ENCODE measurements around the gene RCOR2.

Gene RCOR2

GRCh38 chr11:63931045-63931444 lies 14.1 kb upstream of the RCOR2 start:
- Histone ChIP-seq H3K36me3 (ENCODE audit: control insufficient read depth, insufficient read depth, low read length) (no peaks in the 10 kb centered on the region), H3K4me1 (no peaks in the 10 kb centered on the region), H3K27ac (no peak overlapping the region), H3K4me2 (ENCODE audit: low read length) (no peak overlapping the region), H2AFZ (no peak overlapping the region), H3K4me3 (ENCODE audit: low read depth, low read length) (no peak overlapping the region), H3K27me3 (ENCODE audit: control insufficient read depth, insufficient read depth, low read length) (no peaks in the 10 kb centered on the region), H3K9me3 (ENCODE audit: control insufficient read depth, low read length) (no peaks in the 10 kb centered on the region), H3K79me2 (no peaks in the 10 kb centered on the region), H3K9ac (no peak overlapping the region)
- no peak for TF ChIP-seq CTCF (IDR thresholded peaks at IDR 0.05)

GRCh38 chr11:63929616-63930015 lies 12.7 kb upstream of the RCOR2 start:
- no peaks in the 10 kb centered on the region for H3K4me1 ChIP-seq
- H3K9me3 ChIP-seq (ENCODE audit: control insufficient read depth, low read length), result no peaks in the 10 kb centered on the region
- no peak overlapping the region for H3K4me2 ChIP-seq (ENCODE audit: low read length)
- no peak overlapping the region for H3K9ac ChIP-seq
- H3K27ac ChIP-seq, result no peak overlapping the region
- H2AFZ ChIP-seq, result no peak overlapping the region
- H3K27me3 ChIP-seq (ENCODE audit: control insufficient read depth, insufficient read depth, low read length), result no peaks in the 10 kb centered on the region
- no peak for TF ChIP-seq CTCF (IDR thresholded peaks at IDR 0.05)
- H3K36me3 ChIP-seq (ENCODE audit: control insufficient read depth, insufficient read depth, low read length), result no peaks in the 10 kb centered on the region
- no peak overlapping the region for H3K4me3 ChIP-seq (ENCODE audit: low read depth, low read length)
- H3K79me2 ChIP-seq, result no peaks in the 10 kb centered on the region

- Histone ChIP-seq H3K4me1 (peaks cover 6% of the 10 kb centered on the region), H3K27ac (no peak overlapping the region), H2AFZ (no peak overlapping the region), H3K9me3 (ENCODE audit: control insufficient read depth, low read length) (no peaks in the 10 kb centered on the region), H3K4me3 (ENCODE audit: low read depth, low read length) (no peak overlapping the region), H3K36me3 (ENCODE audit: control insufficient read depth, insufficient read depth, low read length) (no peaks in the 10 kb centered on the region), H3K27me3 (ENCODE audit: control insufficient read depth, insufficient read depth, low read length) (no peaks in the 10 kb centered on the region), H3K4me2 (ENCODE audit: low read length) (no peak overlapping the region), H3K9ac (no peak overlapping the region), H3K79me2 (no peaks in the 10 kb centered on the region)
- TF ChIP-seq CTCF (IDR thresholded peaks at IDR 0.05), result no peak
These were observed 6.4 kb upstream of the RCOR2 start for GRCh38 chr11:63923319-63923718.

- TF ChIP-seq CTCF (IDR thresholded peaks at IDR 0.05), result no peak
These were observed 5.8 kb upstream of the RCOR2 start for GRCh38 chr11:63922673-63923192.

GRCh38 chr11:63920939-63921417 lies 4.0 kb upstream of the RCOR2 start:
- no peak for TF ChIP-seq CTCF (IDR thresholded peaks at IDR 0.05)
- H3K9me3 ChIP-seq (ENCODE audit: control insufficient read depth, low read length), result no peaks in the 10 kb centered on the region
- no peak overlapping the region for H3K9ac ChIP-seq
- H2AFZ ChIP-seq, result peak overlapping the region; percentile 34
- H3K27ac ChIP-seq, result peak overlapping the region; percentile 99
- H3K36me3 ChIP-seq (ENCODE audit: control insufficient read depth, insufficient read depth, low read length), result no peaks in the 10 kb centered on the region
- no peak overlapping the region for H3K4me3 ChIP-seq (ENCODE audit: low read depth, low read length)
- H3K27me3 ChIP-seq (ENCODE audit: control insufficient read depth, insufficient read depth, low read length), result no peaks in the 10 kb centered on the region
- H3K79me2 ChIP-seq, result no peaks in the 10 kb centered on the region
- H3K4me2 ChIP-seq (ENCODE audit: low read length), result peak overlapping the region; percentile 43
- peaks cover 9% of the 10 kb centered on the region for H3K4me1 ChIP-seq

More at GRCh38 chr11:63922673-63923192, 5.8 kb upstream of the RCOR2 start:
- Histone ChIP-seq H3K27ac (no peak overlapping the region), H3K9ac (no peak overlapping the region), H3K4me3 (ENCODE audit: low read depth, low read length) (no peak overlapping the region), H3K27me3 (ENCODE audit: control insufficient read depth, insufficient read depth, low read length) (no peaks in the 10 kb centered on the region), H2AFZ (no peak overlapping the region), H3K9me3 (ENCODE audit: control insufficient read depth, low read length) (no peaks in the 10 kb centered on the region), H3K4me2 (ENCODE audit: low read length) (no peak overlapping the region), H3K36me3 (ENCODE audit: control insufficient read depth, insufficient read depth, low read length) (no peaks in the 10 kb centered on the region), H3K4me1 (peaks cover 6% of the 10 kb centered on the region), H3K79me2 (no peaks in the 10 kb centered on the region)

Measured in parathyroid adenoma (tissue), 2 donors.